Muscle of arm (tissue), 14 donors: Measurements from ENCODE around the gene SPINK1. TPM values are rescaled to one million over a fixed set of nuclear protein-coding genes. Genes with fewer than 3 reads are reported as not detected.
"Not testable (repeated sequence)": the region's sequence is repeated elsewhere in the genome, so short reads cannot be mapped to it uniquely, and the experiment has no call there.

Experiments used
- DNase-seq: peaks from one replicate; pipeline ENCODE4 v3.0.0-alpha.2; 2013
- long read RNA-seq, 11 donors: transcript quantifications; one replicate each; lab custom pipeline, GENCODE V29; 2026
- polyA plus RNA-seq, 12 donors: library from polyadenylated mRNA; unstranded; fragments of 120-200 nt; gene quantifications; one replicate each; pipeline ENCODE4 v1.2.1, GENCODE V29; 2013; ENCODE audit not compliant: insufficient read length in 12 of 12

The SPINK1 gene
- 10 to 100 TPM in 1 of 12 donors, under 1 TPM in 4, not detected in 7; 0.20 to 36.4 (median 0.67) TPM for polyA plus RNA-seq
- long read RNA-seq, donor 1, transcript SPINK1-201 (4 exons, 542 nt) = major isoform, 360 of 607 reads
- long read RNA-seq, donor 1, transcript SPINK1-202 (2 exons, 244 nt) = minor isoform, 216 of 607 reads
- long read RNA-seq, donor 1, transcript SPINK1-203 (3 exons, 1,188 nt) = minor isoform, 9 of 607 reads
- long read RNA-seq, donor 1, partial matches to known transcripts = 7 of 607 reads
- long read RNA-seq, donor 1, other reads (novel, unspliced or antisense) = 15 of 607 reads
- long read RNA-seq, donor 2 = 0 reads
- long read RNA-seq, donor 3, transcript SPINK1-201 (4 exons, 542 nt) = major isoform, 14 of 25 reads
- long read RNA-seq, donor 3, transcript SPINK1-202 (2 exons, 244 nt) = minor isoform, 11 of 25 reads
- long read RNA-seq, donor 3, partial matches to known transcripts = 0 of 25 reads
- long read RNA-seq, donor 3, other reads (novel, unspliced or antisense) = 0 of 25 reads
- long read RNA-seq, donor 4, partial matches to known transcripts = 0 of 2 reads
- long read RNA-seq, donor 4, other reads (novel, unspliced or antisense) = 0 of 2 reads
- long read RNA-seq, donor 5, partial matches to known transcripts = 0 of 2 reads
- long read RNA-seq, donor 5, other reads (novel, unspliced or antisense) = 0 of 2 reads
- long read RNA-seq, donor 6 = 0 reads
- long read RNA-seq, donor 7 = 0 reads
- long read RNA-seq, donor 8, partial matches to known transcripts = 0 of 2 reads
- long read RNA-seq, donor 8, other reads (novel, unspliced or antisense) = 0 of 2 reads
- long read RNA-seq, donor 9 = 0 reads
- long read RNA-seq, donor 10 = 0 reads
- long read RNA-seq, donor 11, partial matches to known transcripts = 0 of 1 reads
- long read RNA-seq, donor 11, other reads (novel, unspliced or antisense) = 0 of 1 reads

- no peak for DNase-seq
These were observed at the start of gene SPINK1 for GRCh38 chr5:147831465-147831864. Gene SPINK1, minus strand, starts transcription at chr5:147831671. Its CDS starts 94 bp downstream, at chr5:147831577.

- no peak for DNase-seq
These were observed 49.0 kb upstream of the SPINK1 start for GRCh38 chr5:147880487-147880886.

- DNase-seq = no peak
These were observed 48.3 kb upstream of the SPINK1 start for GRCh38 chr5:147879784-147880183.

GRCh38 chr5:147878066-147878759 is 46.7 kb upstream of the SPINK1 start, which contains the start of gene SCGB3A2:
Gene SCGB3A2, plus strand, starts transcription at chr5:147878711. Its CDS starts 93 bp downstream, at chr5:147878804.
- DNase-seq = no peak

GRCh38 chr5:147876626-147877025 is 45.2 kb upstream of the SPINK1 start:
- DNase-seq = no peak

GRCh38 chr5:147876141-147876540 is 44.7 kb upstream of the SPINK1 start:
- no peak for DNase-seq

GRCh38 chr5:147874910-147875367 is 43.5 kb upstream of the SPINK1 start:
- DNase-seq = no peak

- DNase-seq = not testable (repeated sequence)
These were observed 42.8 kb upstream of the SPINK1 start for GRCh38 chr5:147874118-147874875.

GRCh38 chr5:147872744-147873435 is 41.4 kb upstream of the SPINK1 start:
- not testable (repeated sequence) for DNase-seq

GRCh38 chr5:147871980-147872549 is 40.6 kb upstream of the SPINK1 start:
- not testable (repeated sequence) for DNase-seq

- DNase-seq = not testable (repeated sequence)
These were observed 38.4 kb upstream of the SPINK1 start for GRCh38 chr5:147869892-147870291.

GRCh38 chr5:147869112-147869511 is 37.6 kb upstream of the SPINK1 start:
- DNase-seq = no peak

GRCh38 chr5:147863454-147864158 is 32.1 kb upstream of the SPINK1 start:
- no peak for DNase-seq

- DNase-seq = no peak
These were observed 29.2 kb upstream of the SPINK1 start for GRCh38 chr5:147860641-147861025.

GRCh38 chr5:147859962-147860640 is 28.6 kb upstream of the SPINK1 start:
- DNase-seq = no peak

GRCh38 chr5:147858565-147858964 is 27.1 kb upstream of the SPINK1 start:
- no peak for DNase-seq

GRCh38 chr5:147857302-147858129 is 26.0 kb upstream of the SPINK1 start:
- DNase-seq = peak; percentile 61

- DNase-seq = no peak
These were observed 25.3 kb upstream of the SPINK1 start for GRCh38 chr5:147856801-147857200.
